Measurements from ENCODE around the gene TIMM23B.
"Not testable (repeated sequence)": the region's sequence is repeated elsewhere in the genome, so short reads cannot be mapped to it uniquely, and the experiment has no call there.

The TIMM23B gene

GRCh38 chr10:49987207-49987606 is 45.4 kb downstream of the TIMM23B start:
- DNase-seq = not testable (repeated sequence)

- DNase-seq = not testable (repeated sequence)
Observed at GRCh38 chr10:49988376-49988775, 46.5 kb downstream of the TIMM23B start, which contains the start of gene AGAP6. TSS of gene AGAP6 (plus strand) at chr10:49988406. CDS start at chr10:49988716, 310 bp downstream.

- not testable (repeated sequence) for DNase-seq
Observed at GRCh38 chr10:49995321-49995720, 53.5 kb downstream of the TIMM23B start.

DNA sequence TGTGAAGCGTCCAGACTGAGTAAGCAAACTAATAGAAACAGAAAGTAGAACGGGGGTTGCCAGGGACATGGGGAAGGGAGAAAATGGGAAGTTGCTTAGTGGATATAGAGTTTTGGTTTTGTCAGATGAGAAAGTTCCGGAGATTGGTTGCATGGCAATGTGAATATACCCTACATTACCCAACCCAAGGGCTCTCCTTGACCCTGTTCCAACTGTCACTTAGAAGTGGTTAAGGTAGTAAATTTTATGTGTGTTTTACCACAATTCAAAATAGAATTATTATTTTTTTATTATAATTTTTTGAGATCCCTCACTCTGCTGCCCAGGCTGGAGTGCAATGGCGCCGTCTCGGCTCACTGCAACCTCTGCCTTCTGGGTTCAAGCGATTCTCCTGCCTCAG is 72.2 kb downstream of the TIMM23B start:
- not testable (repeated sequence) for DNase-seq

DNA sequence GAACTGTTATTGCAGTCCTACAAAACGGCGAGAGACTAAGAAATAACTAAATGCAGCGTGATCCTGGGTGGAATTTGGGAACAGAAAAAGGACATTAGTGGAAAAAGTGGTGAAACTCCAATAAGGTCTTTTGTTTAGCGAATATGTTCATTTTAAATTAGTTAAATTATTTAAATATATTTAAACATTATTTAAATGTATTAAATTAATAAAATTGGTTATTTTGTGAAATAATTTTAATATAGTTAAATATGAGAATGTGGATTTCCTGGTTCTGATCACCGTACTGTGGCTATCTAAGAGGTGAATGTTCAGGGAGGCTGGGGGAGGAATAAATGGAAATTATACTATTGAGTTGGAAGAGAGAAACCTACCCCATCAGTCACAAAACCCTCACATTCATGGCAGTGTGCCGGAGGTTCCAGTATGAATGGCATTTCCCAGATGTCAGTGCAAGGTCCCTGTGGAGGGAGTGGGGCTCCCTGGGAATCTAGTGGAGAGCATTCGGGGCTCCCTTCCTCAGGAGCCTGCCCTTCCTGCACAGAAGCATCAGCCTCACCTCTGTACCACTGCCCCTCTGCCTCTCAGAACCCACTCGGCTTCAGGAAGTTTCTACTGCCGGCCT is 73.9 kb downstream of the TIMM23B start:
- DNase-seq = not testable (repeated sequence)

DNA sequence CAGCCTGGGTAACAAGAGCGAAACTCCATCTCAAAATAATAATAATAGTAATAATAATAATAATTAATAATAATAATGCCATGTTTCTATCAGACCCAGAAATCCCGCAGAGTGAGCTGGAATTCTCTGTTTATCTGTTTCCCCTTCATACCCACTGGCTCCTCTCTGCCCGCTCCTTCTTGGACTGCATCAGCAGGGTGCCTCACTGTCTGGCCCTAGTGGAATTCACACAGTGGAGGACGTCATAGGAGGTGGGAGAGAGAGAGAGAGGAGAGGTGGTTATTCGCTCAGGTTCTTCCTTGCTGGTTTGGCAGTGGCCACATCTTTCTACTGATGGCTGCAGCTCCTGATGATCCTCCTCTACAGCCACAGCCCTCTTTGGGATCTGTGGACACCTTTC is 75.1 kb downstream of the TIMM23B start:
- DNase-seq = not testable (repeated sequence)

DNA sequence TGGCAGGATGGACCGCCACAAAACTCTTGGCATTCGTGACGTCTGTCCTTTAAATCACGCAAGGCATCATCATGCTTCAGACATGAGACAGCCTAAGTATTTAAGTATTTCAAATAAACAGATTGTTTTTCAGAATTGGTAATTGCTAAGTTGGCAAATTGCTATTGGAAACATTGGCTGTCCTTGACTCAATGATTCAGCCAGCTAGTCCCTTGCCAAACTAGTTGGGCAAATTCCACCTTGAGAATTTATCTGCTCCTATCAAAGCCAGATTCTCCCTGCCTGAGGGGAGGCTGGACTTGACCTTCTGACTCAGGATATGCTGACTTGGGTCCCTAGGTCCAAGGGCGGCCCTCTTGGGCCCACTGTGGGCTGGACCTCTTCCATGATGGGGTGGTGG is 75.8 kb downstream of the TIMM23B start:
- DNase-seq = not testable (repeated sequence)

DNA sequence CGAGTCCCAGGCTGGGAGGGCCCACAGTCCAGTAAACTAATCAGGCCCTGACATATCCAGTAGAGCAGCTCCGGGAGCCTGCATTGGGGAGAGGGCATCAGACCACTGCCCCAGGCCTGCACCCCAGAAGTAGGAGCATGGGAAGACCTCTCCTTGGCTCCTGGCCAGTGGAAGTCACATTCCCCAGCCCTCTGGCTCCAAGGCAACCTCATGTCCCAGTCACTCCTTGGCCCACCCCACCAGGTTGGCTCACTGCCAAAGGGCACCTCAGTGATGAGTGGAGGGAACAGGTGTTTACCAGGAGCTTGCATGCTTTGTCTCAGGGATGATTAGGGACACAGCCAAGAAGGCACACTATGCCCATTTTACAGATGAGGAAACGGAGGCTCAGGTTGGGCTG is 77.4 kb downstream of the TIMM23B start:
- DNase-seq = not testable (repeated sequence)

DNA sequence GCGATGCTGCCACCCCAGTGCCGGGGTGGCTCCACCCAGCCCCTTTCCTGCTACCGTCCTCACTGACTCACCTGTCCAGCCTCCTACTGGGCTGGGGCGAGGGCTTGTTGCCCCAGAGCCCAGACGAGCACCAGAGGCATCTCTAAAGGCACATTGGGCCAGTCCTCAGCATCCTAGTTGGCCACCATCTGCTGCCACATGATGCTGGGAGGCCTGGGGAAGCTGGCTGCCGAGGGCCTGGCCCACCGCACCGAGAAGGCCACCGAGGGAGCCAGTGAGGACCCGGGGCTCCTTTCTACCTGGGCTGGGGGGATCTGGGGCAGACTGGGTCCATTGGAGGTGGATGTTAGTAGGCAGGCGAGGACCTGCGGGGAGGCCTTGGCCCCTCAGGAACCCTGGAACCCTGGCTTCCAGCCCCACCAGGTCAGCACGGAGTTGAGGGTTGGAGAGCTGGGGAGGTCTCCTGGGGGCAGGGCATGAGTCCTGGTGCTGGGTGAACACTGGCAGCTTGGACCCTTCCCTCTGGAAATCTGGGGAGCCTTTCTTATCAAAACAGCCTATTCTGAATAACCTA is 78.7 kb downstream of the TIMM23B start:
- DNase-seq = not testable (repeated sequence)

DNA sequence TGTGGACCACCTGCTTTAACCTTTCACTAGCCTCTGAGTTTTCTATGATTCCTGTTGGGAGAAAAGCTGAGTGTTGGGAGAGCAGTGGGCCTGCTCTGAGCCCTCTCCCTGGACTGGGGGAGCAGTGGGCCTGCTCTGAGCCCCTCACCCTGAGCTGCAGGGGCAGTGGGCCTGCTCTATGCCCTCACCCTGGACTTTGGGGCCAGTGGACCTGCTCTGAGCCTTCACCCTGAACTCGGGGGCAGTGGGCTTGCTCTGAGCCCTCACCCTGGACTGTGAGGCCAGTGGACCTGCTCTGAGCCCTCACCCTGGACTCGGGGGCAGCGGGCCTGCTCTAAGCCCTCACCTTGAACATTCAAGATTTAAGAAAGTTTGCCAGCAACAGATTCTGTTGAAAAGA is 79.8 kb downstream of the TIMM23B start:
- no peak for DNase-seq
